Measurements from ENCODE around the gene CPNE5. TPM values are rescaled to one million over a fixed set of nuclear protein-coding genes. Genes with fewer than 3 reads are reported as not detected.

CPNE5 gene
- total RNA-seq, 4 donors from 2014 or later = 0.39 to 3.0 (median 1.4) TPM

DNA sequence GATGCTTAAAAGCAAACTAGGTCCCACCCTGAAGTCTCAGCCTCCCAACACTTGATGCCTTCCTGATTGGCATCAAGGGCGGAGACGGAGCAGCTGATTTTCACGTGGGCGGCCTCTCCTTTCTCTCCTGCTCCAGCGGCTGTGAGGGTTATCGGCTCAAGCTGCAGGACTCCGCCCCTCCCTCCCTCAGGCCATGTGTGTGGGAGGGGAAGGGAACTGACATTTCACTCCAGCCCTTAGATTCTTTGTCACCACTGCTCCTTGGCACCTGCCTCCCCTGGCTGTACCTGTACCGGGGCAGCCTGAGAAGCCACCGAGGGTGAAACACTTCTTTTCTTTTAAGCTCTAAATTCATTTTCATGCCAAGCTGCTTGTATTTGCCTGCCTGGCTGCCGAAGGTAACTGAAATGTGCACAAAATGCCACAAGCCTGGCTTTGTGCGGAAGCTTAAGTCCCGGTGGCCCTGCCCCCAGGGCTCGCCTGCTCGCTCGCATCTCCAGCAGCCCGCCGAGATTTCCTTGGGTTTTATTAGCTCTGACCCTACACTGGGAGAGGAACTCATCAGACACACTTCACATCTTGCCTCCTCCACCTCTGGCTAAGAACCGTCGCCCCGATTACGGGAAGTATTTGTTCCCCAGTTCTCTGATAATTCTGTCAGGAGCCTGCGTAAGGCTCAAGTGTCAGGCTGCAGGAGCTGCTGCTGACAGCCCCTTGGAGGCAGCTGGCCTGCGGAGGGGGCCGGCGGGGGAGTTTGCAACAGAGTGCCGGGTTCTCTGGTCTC lies 9.6 kb upstream of the CPNE5 start:
- no peak overlapping the region for H3K4me3 ChIP-seq
- 25 to 30% methylated on average over 26 of the region's 26 CpGs for WGBS, 2 donors
- no peak overlapping the region for H3K27ac ChIP-seq
- peaks cover 0 to 6% (median 0%) of the 10 kb centered on the region in 4 donors for H3K9me3 ChIP-seq
- peaks cover 0 to 12% (median 0%) of the 10 kb centered on the region in 3 donors for H3K36me3 ChIP-seq
- TF ChIP-seq, protein P1, sequence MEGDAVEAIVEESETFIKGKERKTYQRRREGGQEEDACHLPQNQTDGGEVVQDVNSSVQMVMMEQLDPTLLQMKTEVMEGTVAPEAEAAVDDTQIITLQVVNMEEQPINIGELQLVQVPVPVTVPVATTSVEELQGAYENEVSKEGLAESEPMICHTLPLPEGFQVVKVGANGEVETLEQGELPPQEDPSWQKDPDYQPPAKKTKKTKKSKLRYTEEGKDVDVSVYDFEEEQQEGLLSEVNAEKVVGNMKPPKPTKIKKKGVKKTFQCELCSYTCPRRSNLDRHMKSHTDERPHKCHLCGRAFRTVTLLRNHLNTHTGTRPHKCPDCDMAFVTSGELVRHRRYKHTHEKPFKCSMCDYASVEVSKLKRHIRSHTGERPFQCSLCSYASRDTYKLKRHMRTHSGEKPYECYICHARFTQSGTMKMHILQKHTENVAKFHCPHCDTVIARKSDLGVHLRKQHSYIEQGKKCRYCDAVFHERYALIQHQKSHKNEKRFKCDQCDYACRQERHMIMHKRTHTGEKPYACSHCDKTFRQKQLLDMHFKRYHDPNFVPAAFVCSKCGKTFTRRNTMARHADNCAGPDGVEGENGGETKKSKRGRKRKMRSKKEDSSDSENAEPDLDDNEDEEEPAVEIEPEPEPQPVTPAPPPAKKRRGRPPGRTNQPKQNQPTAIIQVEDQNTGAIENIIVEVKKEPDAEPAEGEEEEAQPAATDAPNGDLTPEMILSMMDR (IDR thresholded peaks at IDR 0.05) = no peak
- TF ChIP-seq EP300 (IDR thresholded peaks at IDR 0.05) = no peak
- no peak for TF ChIP-seq POLR2A (IDR thresholded peaks at IDR 0.05)
- H3K27me3 ChIP-seq = no peaks in the 10 kb centered on the region
- H3K4me1 ChIP-seq = peaks cover 0 to 16% (median 7%) of the 10 kb centered on the region in 4 donors
- no peak for DNase-seq (ENCODE audit: low spot score in 2 of 2)

DNA sequence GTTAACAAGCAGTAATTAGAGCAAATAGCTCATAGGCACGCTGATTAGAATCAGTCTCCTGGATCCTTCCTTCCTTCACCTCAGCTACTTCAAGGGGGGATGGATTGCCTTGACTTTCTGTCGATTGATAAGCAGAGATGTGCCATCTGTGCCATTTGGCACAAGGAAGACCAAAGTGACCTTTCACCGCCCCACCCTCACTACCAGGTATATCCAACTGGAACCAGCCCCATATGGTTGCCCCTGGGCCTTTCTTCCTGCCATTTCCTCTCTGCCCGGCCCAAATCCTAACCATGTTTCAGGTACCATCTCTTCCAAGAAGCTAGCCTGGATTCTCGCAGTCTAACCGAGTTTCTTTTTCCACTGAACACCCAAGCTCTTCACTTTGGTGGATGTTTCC lies 8.7 kb upstream of the CPNE5 start:
- Histone ChIP-seq H3K4me1 (peaks cover 0 to 16% (median 7%) of the 10 kb centered on the region in 4 donors), H3K9me3 (peaks cover 0 to 6% (median 0%) of the 10 kb centered on the region in 4 donors), H3K36me3 (peaks cover 0 to 3% (median 0%) of the 10 kb centered on the region in 3 donors), H3K27ac (no peak overlapping the region), H3K27me3 (no peaks in the 10 kb centered on the region), H3K4me3 (no peak overlapping the region)
- 97 to 98% methylated on average over 6 of the region's 6 CpGs for WGBS, 2 donors
- no peak for DNase-seq (ENCODE audit: low spot score in 2 of 2)
- TF ChIP-seq POLR2A (IDR thresholded peaks at IDR 0.05) = no peak
- no peak for TF ChIP-seq EP300 (IDR thresholded peaks at IDR 0.05)
- TF ChIP-seq, protein P1 (IDR thresholded peaks at IDR 0.05) = no peak

DNA sequence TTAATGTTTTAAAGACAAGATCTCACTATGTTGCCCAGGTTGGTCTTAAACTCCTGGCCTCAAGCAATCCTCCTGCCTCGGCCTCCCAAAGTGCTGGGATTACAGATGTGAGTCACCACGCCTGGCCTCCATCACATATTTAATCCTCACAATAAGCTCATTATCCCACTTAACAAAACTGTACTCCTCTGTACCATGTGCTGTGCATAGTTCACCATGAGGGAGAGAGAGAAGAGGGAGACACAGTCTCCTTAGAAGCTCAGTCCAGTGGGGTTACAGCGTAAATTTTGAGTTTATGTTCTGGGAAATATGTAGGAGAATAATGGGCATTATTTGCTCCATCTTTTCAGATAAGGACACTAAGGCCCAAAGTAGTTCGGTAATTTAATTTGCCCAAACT lies 7.9 kb upstream of the CPNE5 start:
- H3K27ac ChIP-seq = no peak overlapping the region
- WGBS, 2 donors = 78 to 86% methylated on average over 4 of the region's 4 CpGs

DNA sequence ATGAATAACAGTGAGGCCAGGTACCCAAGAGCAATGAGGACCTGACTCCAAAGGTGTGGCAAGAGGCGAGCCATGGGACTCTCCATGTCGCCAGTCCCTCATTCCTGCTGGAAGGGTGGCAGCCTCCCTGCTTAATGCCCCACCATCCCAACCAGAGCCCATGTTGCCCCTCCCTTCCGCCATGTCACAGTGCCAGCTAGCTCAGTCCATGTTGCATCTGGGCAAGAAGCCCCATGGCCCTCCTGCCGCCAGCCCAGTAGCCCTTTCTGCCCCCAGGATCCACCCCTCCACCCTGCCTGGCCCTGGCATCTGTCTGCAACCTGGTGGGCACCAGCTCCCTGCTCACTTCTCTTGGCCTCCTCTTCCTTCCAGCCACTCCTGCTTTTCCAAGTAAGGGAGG lies 6.0 kb upstream of the CPNE5 start:
- Histone ChIP-seq H3K27me3 (peaks cover 0 to 4% of the 10 kb centered on the region in 2 donors), H3K36me3 (no peaks in the 10 kb centered on the region), H3K4me3 (no peak overlapping the region), H3K9me3 (no peaks in the 10 kb centered on the region), H3K4me1 (peaks cover 0 to 21% (median 15%) of the 10 kb centered on the region in 4 donors), H3K27ac (no peak overlapping the region)
- DNase-seq (ENCODE audit: low spot score in 2 of 2) = no peak
- 73 to 81% methylated on average over 4 of the region's 4 CpGs for WGBS, 2 donors
- TF ChIP-seq EP300 (IDR thresholded peaks at IDR 0.05) (no peak), POLR2A (IDR thresholded peaks at IDR 0.05) (no peak)
- TF ChIP-seq, protein P1 (IDR thresholded peaks at IDR 0.05) = no peak

More for the DNA sequence above, 7.9 kb upstream of the CPNE5 start:
- Histone ChIP-seq H3K4me1 (peaks cover 0 to 16% (median 7%) of the 10 kb centered on the region in 4 donors), H3K4me3 (no peak overlapping the region), H3K36me3 (no peaks in the 10 kb centered on the region), H3K27me3 (no peaks in the 10 kb centered on the region), H3K9me3 (peaks cover 0 to 6% (median 0%) of the 10 kb centered on the region in 4 donors)
- no peak for DNase-seq (ENCODE audit: low spot score in 2 of 2)
- no peak for TF ChIP-seq EP300 (IDR thresholded peaks at IDR 0.05)
- TF ChIP-seq POLR2A (IDR thresholded peaks at IDR 0.05) = no peak

DNA sequence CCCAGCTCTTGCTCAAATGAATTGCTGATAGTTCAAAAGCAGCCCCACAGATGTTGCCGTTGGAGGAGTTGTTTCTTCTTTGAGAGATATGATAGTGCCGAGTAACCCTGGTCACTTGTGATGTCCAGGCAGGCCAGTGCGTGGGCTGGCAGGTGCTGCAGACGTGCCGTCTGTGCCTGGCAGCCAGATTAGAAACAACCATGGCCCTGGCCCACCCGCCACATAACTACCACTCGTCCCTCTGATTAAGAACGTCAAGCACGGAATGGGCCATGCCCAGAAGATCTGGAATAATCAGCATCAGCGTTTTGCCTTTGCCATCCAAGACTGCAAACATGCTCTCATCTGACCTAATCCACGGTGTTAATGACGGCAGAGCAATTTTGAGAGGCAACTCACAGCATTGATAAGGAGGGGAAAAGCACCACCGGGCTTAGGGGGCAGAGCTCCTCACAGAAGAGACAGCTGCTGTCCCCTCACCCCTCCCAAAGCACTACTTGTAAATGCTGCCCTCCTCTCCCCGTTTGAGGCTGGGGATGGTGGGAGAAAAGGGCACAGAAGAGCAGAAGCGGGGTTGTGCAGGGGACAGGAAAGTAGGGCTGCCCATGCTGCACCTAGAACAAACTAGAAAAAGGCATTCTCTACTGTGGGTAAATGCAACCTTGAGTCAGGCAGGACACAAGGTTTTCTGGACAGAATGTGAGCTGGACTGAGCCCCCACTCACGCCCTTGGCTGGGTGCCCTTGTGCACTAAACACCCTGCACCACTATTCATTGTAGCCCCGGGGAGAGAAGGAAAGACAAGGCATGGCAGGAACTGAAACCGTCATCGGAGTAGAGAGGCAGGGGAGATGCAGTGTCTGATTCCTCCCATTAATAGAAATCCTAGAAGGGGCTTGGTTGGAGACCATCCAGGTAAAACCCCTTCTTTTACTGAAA lies 5.3 kb upstream of the CPNE5 start:
- Histone ChIP-seq H3K4me3 (no peak overlapping the region), H3K27ac (no peak overlapping the region), H3K4me1 (peaks cover 0 to 26% (median 19%) of the 10 kb centered on the region in 4 donors), H3K9me3 (no peaks in the 10 kb centered on the region), H3K36me3 (no peaks in the 10 kb centered on the region), H3K27me3 (peaks cover 0 to 7% of the 10 kb centered on the region in 2 donors)
- TF ChIP-seq POLR2A (IDR thresholded peaks at IDR 0.05) = no peak
- TF ChIP-seq EP300 (IDR thresholded peaks at IDR 0.05) = no peak
- TF ChIP-seq, protein P1 (IDR thresholded peaks at IDR 0.05) = no peak
- no peak for DNase-seq (ENCODE audit: low spot score in 2 of 2)
- WGBS, 2 donors = 67 to 68% methylated on average over 19 of the region's 19 CpGs
